GM18519 (cell line): ENCODE measurements around the gene SRBD1.

ENCODE experiments used
- ATAC-seq: cut with Tn5 transposase; IDR thresholded peaks from one replicate; pipeline ENCODE4 v1.9.1; 2021; ENCODE audit warnings: mild to moderate bottlenecking, moderate library complexity; ENCODE audit not compliant: unreplicated experiment, low FRiP score

SRBD1 gene

DNA sequence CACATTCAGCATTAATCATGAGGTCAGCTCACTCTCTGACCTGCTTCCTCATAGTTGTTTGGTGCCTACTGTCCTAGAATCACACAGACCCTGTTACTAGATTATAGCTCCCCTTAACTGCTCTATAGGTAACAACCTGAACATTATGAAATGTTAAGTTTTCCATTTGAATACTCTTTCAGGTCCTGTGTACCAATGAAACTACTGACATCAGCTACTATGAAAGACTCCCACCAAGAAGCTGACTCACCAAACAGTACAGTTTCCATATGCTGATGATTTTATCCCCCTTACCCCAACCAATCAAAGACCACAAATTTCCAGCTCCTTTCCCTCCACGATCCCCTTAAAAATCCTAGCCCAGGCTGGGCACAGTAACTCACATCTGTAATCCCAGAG, 56.3 kb downstream of the SRBD1 start:
- no peak for ATAC-seq

- ATAC-seq: no peak
These were observed 56.9 kb downstream of the SRBD1 start for GRCh38 chr2:45554073-45554741.

DNA sequence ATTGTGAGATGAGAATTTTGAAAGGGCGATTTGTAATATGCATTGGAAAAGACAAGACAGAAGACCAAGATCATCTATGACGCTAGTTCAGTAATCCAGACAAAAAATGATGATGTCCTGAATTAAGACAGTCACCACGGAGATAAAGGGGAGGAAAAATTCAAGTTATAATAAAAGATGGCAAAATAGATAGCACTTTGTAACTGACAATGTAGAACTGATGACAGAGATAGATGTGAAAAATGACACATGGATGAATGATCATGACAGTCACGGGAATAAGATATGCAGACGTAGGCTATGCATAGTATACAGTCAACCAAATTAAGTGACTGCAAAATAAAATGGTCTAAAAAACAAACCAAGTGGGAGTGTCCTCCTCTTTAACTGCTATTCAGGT, 59.2 kb downstream of the SRBD1 start:
- no peak for ATAC-seq

- no peak for ATAC-seq
These were observed 65.1 kb downstream of the SRBD1 start for GRCh38 chr2:45545943-45546342.

DNA sequence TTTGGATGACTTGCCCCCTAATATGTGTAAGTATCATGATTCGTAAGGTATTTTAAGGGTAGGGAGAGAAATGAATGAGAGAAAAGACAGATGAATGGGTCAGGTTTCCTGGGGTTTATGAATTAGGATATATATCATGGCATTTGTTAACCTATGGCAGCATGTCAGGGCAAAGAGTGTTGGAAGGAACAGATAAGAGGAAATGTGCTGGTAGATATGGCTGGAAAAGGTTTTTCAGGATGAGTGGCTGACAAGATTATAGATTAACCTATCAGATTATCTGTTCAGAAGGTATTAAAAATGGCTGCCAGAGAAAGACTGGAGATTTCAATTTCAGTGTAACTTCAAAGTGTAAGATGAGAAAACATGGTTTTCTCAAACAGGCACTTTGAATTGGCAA, 67.8 kb downstream of the SRBD1 start:
- ATAC-seq: no peak

GRCh38 chr2:45542013-45542412, 69.1 kb downstream of the SRBD1 start:
- ATAC-seq: no peak

DNA sequence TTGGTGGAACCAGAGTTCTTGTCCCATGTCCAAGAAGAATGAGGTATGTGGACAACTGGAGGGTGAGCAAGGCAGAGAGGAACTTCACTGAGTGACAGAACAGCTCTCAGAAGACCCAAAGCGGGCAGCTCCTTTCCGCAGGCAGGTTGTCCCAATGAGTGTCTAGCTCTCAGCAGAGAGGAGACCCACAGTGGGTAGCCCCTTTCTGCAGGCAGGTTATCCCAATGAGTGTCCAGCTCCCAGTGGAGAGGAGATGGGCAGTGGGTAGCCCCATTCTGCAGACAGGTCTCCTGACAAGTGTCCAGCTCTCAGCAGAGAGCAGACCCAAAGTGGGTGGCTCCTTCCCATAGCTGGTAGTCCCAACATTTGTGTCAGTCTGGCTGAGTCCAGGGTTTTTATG, 69.6 kb downstream of the SRBD1 start:
- no peak for ATAC-seq

DNA sequence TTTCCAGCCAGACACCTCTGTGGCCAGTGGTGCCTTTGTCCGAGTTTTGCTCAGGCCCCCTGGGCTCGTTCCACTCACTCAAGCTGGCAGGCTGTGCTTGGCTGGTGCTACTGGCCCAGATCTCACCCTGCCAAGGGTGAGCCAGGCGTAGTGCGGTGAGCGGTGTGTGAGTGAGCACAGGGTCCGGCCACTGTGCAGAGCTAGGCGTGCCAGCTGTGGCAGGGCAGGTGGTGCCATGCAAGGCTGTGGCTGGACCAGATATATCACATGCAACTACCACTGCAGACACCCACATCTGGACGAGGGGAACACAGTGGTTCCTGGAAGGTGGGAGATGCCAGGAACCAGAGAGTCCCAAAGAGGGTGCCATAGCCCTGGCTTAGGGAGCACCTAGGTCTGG, 70.1 kb downstream of the SRBD1 start:
- no peak for ATAC-seq

DNA sequence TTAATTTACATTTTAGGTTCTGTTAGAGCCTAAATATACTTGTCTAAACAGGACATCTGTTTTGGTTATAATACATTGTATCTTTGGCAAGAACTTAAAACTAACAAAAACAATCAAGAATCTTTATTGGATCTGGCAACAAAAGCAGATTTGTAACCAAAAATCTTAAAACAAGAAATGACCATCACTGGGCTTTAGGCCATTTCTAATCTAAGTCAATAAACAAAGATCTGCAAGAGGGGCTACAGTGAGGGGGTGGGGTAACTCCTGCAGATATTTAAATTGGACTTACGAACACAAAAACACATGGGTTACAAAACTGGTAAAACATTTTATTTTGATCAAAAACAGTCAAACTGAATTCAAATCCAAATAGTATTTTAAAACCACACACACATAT, 77.3 kb downstream of the SRBD1 start:
- ATAC-seq: no peak

GRCh38 chr2:45532181-45532580, 78.9 kb downstream of the SRBD1 start:
- ATAC-seq: no peak

GRCh38 chr2:45524016-45524415, 87.1 kb downstream of the SRBD1 start:
- ATAC-seq: no peak

DNA sequence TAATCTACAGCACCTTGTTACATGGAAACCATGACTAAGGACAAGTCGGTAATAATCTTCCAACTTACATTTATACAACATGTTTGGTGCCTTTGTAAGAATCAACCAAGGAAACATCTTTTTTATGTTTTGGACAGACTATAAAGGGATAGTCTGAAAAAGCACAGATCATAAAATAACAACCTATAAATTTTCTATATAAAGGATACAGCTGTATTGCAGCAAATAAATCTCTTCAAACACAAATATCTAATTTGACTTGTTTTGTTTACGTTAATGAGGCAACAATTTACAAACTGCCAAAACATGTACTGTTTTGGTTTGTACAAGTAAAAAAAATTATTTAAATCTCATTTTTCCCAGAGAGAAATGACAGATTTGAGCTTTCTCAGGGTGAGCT, 92.5 kb downstream of the SRBD1 start:
- no peak for ATAC-seq

- ATAC-seq: no peak
These were observed 100.2 kb downstream of the SRBD1 start for GRCh38 chr2:45510701-45511420.

DNA sequence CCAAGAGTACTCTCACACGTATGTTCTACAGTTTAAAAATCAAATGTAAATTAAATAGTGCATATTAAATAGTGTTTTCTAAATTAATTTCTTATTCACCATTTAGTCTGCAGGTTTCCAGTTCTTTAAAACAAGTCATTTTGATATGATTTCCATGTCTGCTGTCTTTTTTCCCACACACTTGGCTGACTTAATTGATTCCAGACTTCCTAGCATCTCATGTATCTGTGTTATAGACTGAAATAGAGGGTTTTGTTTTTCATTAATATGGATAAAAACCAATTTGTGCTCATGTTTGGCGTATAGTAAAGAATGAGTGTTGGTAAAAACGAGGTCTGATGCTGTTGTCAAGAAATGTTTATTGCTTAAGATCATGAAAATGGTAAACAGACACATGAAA, 104.3 kb downstream of the SRBD1 start:
- ATAC-seq: no peak

- no peak for ATAC-seq
These were observed 105.9 kb downstream of the SRBD1 start for GRCh38 chr2:45505138-45505537.

DNA sequence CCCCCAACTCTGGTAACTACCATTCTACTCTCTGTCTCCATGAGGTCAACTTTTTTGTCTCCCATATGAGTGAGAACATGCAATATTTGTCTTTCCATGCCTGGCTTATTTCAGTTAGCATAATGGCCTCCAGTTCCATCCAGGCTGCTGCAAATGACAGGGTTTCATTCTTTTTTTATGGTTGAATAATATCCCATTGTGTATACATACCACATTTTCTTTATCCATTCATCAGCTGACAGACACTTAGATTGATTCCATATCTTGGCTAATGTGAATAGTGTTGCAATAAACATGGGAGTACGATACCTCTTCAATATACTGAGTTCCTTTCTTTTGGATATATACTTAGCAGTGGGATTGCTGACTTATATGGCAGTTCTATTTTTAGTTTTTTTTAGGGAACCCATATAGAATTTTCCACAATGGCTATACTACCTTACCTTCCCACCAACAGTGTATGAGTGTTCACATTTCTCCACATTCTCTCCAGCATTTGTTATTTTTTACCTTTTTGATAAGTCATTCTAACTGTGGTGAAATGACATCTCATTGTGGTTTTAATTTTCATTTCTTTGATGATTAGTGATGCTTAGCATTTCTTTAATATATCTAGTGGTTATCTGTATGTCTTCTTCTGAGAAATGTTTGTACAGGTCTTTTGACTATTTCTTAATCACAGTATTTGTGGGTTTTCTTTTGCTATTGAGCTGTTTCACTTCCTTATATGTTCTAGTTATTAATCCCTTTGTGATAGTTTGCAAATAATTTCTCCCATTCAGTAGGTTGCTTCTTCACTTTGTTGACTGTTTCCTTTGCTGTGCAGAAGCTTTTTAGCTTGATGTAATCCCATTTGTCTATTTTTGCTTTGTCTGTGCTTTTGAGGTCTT, 112.2 kb downstream of the SRBD1 start:
- ATAC-seq: no peak

- no peak for ATAC-seq
These were observed 113.7 kb downstream of the SRBD1 start for GRCh38 chr2:45497355-45497754.

DNA sequence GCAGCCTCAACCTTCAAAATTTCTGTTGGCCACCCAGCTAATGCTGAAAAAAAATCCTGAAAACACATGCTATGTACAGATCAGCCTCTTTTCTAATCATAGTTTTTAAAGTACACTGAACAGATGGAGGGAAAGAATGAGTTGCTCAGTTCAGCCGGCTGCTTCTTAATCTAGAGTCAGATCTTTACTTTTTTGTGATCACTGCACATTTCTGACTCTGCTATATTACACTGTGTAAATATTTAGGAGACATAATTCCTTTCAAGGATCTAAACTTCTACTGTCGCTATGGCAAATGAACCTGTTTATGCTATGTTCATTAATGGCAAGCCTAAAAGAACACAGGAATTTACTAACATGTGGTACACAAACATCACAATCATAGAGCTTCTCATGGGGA, 114.2 kb downstream of the SRBD1 start:
- no peak for ATAC-seq

- ATAC-seq: no peak
These were observed 116.1 kb downstream of the SRBD1 start for GRCh38 chr2:45494978-45495293.

DNA sequence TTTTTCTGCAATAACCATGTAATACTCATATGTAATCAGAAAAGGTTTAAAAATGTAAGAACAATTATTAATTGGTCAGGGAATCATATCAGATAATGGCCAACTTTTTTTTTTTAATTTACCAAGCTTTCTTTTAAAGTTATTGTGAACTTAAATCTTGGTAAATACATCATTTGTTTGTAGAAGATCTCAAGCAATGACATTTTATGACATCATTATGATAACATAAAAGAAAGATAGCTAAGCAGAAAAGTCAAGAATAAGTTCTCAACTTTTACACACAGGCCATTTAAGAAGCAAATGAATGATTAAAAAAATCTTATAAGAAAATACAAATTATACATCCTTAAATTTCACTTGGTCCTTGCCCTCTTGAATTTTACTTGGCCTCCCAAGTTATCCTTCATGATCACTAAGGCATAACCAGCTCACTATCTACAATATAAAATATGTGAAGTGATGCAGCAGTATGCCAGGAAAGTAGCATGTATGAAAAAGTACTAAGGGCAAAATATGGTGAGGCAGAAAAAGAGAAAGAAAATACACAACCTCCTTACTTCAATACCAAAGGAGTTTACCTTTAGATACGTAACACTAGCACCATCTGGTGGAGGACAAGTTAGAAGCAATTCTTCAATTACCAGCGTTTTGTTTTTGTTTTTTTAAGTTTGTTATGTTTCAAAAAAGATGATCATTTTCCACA, 116.6 kb downstream of the SRBD1 start:
- ATAC-seq: no peak

DNA sequence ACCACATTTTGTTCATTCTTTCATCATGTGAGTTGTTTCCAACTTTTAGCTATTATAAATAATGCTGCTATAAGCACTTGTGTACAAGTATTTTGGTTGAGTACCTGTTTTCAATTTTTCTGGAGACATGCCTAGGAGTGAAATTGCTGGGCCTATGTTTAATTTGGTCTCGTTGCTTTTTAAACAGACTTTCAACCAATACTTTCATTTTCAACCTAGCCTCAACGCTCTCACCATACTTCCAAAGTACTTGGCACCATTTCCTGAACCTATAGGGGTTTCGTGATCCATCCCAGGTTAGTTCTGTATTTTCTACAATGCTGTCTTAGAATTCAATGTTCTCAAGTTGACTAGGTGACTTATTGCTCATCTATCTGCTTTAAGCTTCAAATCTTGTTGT, 126.1 kb downstream of the SRBD1 start:
- no peak for ATAC-seq
